ENCODE results near the gene AKIRIN2. TPM values are rescaled to one million over a fixed set of nuclear protein-coding genes. Genes with fewer than 3 reads are reported as not detected.

Gene AKIRIN2
- polyA plus RNA-seq, 1 of the 3 experiments (the other 2 are of a cell fraction): 19.0 TPM

- TF ChIP-seq GATA2 (CRISPR knock-in tag; IDR thresholded peaks at IDR 0.05): no peak
- TF ChIP-seq CHD2 (IDR thresholded peaks at IDR 0.05; ENCODE audit: low read length, partially characterized antibody): no peak
- no peak for TF ChIP-seq SMC3 (IDR thresholded peaks at IDR 0.05; ENCODE audit: low read depth, low read length)
- TF ChIP-seq EP300 (IDR thresholded peaks at IDR 0.05; ENCODE audit: borderline replicate concordance in 1 of 2, low read depth in 1 of 2, low read length in 1 of 2): no peak
- TF ChIP-seq MEF2A (IDR thresholded peaks at IDR 0.05; ENCODE audit: borderline replicate concordance, low read depth): no peak
- no peak for TF ChIP-seq TEAD4 (IDR thresholded peaks at IDR 0.05; ENCODE audit: borderline replicate concordance, insufficient read depth)
- Histone ChIP-seq H2AFZ (ENCODE audit: low read depth) (no peak overlapping the region), H3K4me3 (ENCODE audit: low read depth in 2 of 2, low read length in 1 of 2) (no peak overlapping the region), H3K9me3 (no peaks in the 10 kb centered on the region), H3K27ac (ENCODE audit: low read depth in 2 of 2, low read length in 1 of 2) (no peak overlapping the region), H4K20me1 (ENCODE audit: insufficient read depth) (peaks cover 12% of the 10 kb centered on the region), H3K4me2 (no peak overlapping the region), H3K79me2 (ENCODE audit: insufficient read depth) (peaks cover 39% of the 10 kb centered on the region; the same call in 1 of the 2 replicates), H3K9ac (no peak overlapping the region), H3F3A (replicated peaks; ENCODE audit: insufficient read depth) (peaks cover 20% of the 10 kb centered on the region), H3K9me2 (no peaks in the 10 kb centered on the region), H3K4me1 (ENCODE audit: control insufficient read depth in 1 of 2, insufficient read depth in 2 of 2, low read depth in 1 of 2, low read length in 1 of 2) (no peaks in the 10 kb centered on the region), H3K36me3 (replicated peaks in 1 of 2; ENCODE audit: control insufficient read depth in 1 of 2, insufficient read depth in 2 of 2, low read length in 1 of 2) (peaks cover 47 to 64% of the 10 kb centered on the region in 2 experiments), H3K27me3 (ENCODE audit: insufficient read depth) (no peaks in the 10 kb centered on the region)
- ChIA-PET CTCF (no interaction called here), POLR2A (no interaction called here)
- DNase-seq: no peak
Measured at GRCh38 chr6:87674290-87674689, 27.7 kb downstream of the AKIRIN2 start.

GRCh38 chr6:87673237-87673636 is 28.8 kb downstream of the AKIRIN2 start:
- peaks cover 20% of the 10 kb centered on the region for H3F3A ChIP-seq (replicated peaks; ENCODE audit: insufficient read depth)
- H3K27me3 ChIP-seq (ENCODE audit: insufficient read depth): no peaks in the 10 kb centered on the region
- POLR2A ChIA-PET: no interaction called here
- H3K36me3 ChIP-seq (replicated peaks in 1 of 2; ENCODE audit: control insufficient read depth in 1 of 2, insufficient read depth in 2 of 2, low read length in 1 of 2): peaks cover 49 to 57% of the 10 kb centered on the region in 2 experiments
- H3K9me3 ChIP-seq: no peaks in the 10 kb centered on the region
- H4K20me1 ChIP-seq (ENCODE audit: insufficient read depth): 0 out of 2 replicates have a peak, but pooled peaks cover 9% of the 10 kb centered on the region
- TF ChIP-seq CHD2 (IDR thresholded peaks at IDR 0.05; ENCODE audit: low read length, partially characterized antibody) (no peak), FOXJ3 (CRISPR knock-in tag; IDR thresholded peaks at IDR 0.05) (no peak), IRF3 (IDR thresholded peaks at IDR 0.05; ENCODE audit: low read depth, low read length) (no peak), CTCF (IDR thresholded peaks at IDR 0.05) (no peak), TAF1 (IDR thresholded peaks at IDR 0.05; ENCODE audit: borderline replicate concordance, low read depth, low read length) (no peak), NRF1 (IDR thresholded peaks at IDR 0.05; ENCODE audit: low read depth, low read length) (no peak), GATA2 (CRISPR knock-in tag; IDR thresholded peaks at IDR 0.05) (no peak), RCOR1 (IDR thresholded peaks at IDR 0.05; ENCODE audit: low read length) (no peak), MEF2A (IDR thresholded peaks at IDR 0.05; ENCODE audit: borderline replicate concordance, low read depth) (no peak), RXRA (IDR thresholded peaks at IDR 0.05; ENCODE audit: borderline replicate concordance, low read depth) (no peak)
- TF ChIP-seq, protein P1, sequence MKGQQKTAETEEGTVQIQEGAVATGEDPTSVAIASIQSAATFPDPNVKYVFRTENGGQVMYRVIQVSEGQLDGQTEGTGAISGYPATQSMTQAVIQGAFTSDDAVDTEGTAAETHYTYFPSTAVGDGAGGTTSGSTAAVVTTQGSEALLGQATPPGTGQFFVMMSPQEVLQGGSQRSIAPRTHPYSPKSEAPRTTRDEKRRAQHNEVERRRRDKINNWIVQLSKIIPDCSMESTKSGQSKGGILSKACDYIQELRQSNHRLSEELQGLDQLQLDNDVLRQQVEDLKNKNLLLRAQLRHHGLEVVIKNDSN (IDR thresholded peaks at IDR 0.05; ENCODE audit: borderline replicate concordance, low read depth): no peak
- no peak overlapping the region for H3K9ac ChIP-seq
- no peak overlapping the region for H3K4me2 ChIP-seq
- H2AFZ ChIP-seq (ENCODE audit: low read depth): no peak overlapping the region
- no peaks in the 10 kb centered on the region for H3K4me1 ChIP-seq (ENCODE audit: control insufficient read depth in 1 of 2, insufficient read depth in 2 of 2, low read depth in 1 of 2, low read length in 1 of 2)
- 85% methylated on average over 5 of the region's 5 CpGs for WGBS (ENCODE audit: low lambda C conversion rate)
- H3K27ac ChIP-seq (ENCODE audit: low read depth in 2 of 2, low read length in 1 of 2): no peak overlapping the region
- peaks cover 30% of the 10 kb centered on the region; the same call in 1 of the 2 replicates for H3K79me2 ChIP-seq (ENCODE audit: insufficient read depth)
- no peak overlapping the region for H3K4me3 ChIP-seq (ENCODE audit: low read depth in 2 of 2, low read length in 1 of 2)
- H3K9me2 ChIP-seq: no peaks in the 10 kb centered on the region
- CTCF ChIA-PET: interaction anchor here (0.7 to 1.2 kb wide), 2 partner anchors 10 to 17 kb away, joined by 3 to 4 read pairs; no protein-coding TSS in a partner anchor
- no peak for DNase-seq

Measured in SK-N-SH (cell line).